T-cell (primary cell): Measurements from ENCODE around the gene STYXL1. TPM values are rescaled to one million over a fixed set of nuclear protein-coding genes. Genes with fewer than 3 reads are reported as not detected.
"Not testable (repeated sequence)": the region's sequence is repeated elsewhere in the genome, so short reads cannot be mapped to it uniquely, and the experiment has no call there.

Experiments used
- ATAC-seq, 4 experiments: fragments of 200-7000 bp in 3 of 4; fragments of 150-1000 bp in 1 of 4; cut with Tn5 transposase; replicated peaks in 1 of 4; 1 replicate in 3 of 4; 2 replicates in 1 of 4; pipeline ENCODE4 v1.10.0; 2021; ENCODE audit warnings: moderate library complexity in 3 of 4, mild to moderate bottlenecking in 2 of 4, moderate number of reproducible peaks in 1 of 4
- CTCF ChIA-PET, 2 donors: fragments of 300-600 bp; sonication (Branson Sonifier 250); formaldehyde crosslinking; loops; one replicate each; lab custom pipeline; 2022; ENCODE audit warnings: antibody characterized with exemption in 2 of 2; lab: Charles Lee
- POLR2A ChIA-PET, 2 donors: fragments of 300-600 bp; sonication (Branson Sonifier 250); formaldehyde crosslinking; loops; one replicate each; lab custom pipeline; 2022; ENCODE audit warnings: antibody characterized with exemption in 2 of 2; lab: Charles Lee
- DNase-seq, 35 experiments: peaks; one replicate each; pipeline versions ENCODE4 v3.0.0 to v3.0.0-alpha.2; 2013 to 2023
- H3K27ac ChIP-seq: one replicate; pipeline ENCODE4 v1.5.1; 2013; ENCODE audit warnings: low read length
- H3K27me3 ChIP-seq, 2 experiments: replicated peaks in 1 of 2; 1 replicate in 1 of 2; 2 replicates in 1 of 2; pipeline versions ENCODE4 v1.6.1 to v1.7.0; 2013; ENCODE audit warnings: low read length in 1 of 2, mixed read lengths in 1 of 2; ENCODE audit not compliant: control insufficient read depth in 2 of 2, insufficient read depth in 2 of 2; ENCODE audit errors: extremely low read depth in 1 of 2
- H3K36me3 ChIP-seq, 2 donors: 1 replicate in 1 of 2; 2 replicates in 1 of 2; pipeline versions ENCODE4 v1.6.1 to v1.7.0; 2013; ENCODE audit warnings: low read length in 1 of 2; ENCODE audit not compliant: control insufficient read depth in 2 of 2, insufficient read depth in 1 of 2; ENCODE audit errors: extremely low read depth in 1 of 2
- H3K4me1 ChIP-seq, 2 experiments: 1 replicate in 1 of 2; 2 replicates in 1 of 2; pipeline versions ENCODE4 v1.6.1 to v1.7.0; 2013; ENCODE audit warnings: low read length in 2 of 2, mixed read lengths in 1 of 2; ENCODE audit not compliant: insufficient read depth in 2 of 2, control insufficient read depth in 1 of 2; ENCODE audit errors: extremely low read depth in 1 of 2
- H3K4me3 ChIP-seq, 2 donors: 1 replicate in 1 of 2; 2 replicates in 1 of 2; pipeline versions ENCODE4 v1.5.1 to v1.7.0; 2013; ENCODE audit warnings: mild to moderate bottlenecking in 2 of 2, low read length in 1 of 2, moderate library complexity in 1 of 2; ENCODE audit not compliant: control insufficient read depth in 1 of 2; ENCODE audit errors: extremely low read depth in 1 of 2
- H3K9me3 ChIP-seq: 2 replicates; pipeline ENCODE4 v1.7.0; 2013
- H3K27ac Mint-ChIP-seq, 2 donors: one replicate each; pipeline ENCODE4 v1.8.0; 2020 to 2021; ENCODE audit warnings: mild to moderate bottlenecking in 2 of 2, mixed read lengths in 2 of 2
- H3K27me3 Mint-ChIP-seq, 2 donors: one replicate each; pipeline ENCODE4 v1.8.0; 2021 to 2022; ENCODE audit warnings: mixed read lengths in 2 of 2
- H3K36me3 Mint-ChIP-seq: one replicate; pipeline ENCODE4 v1.8.0; 2021; ENCODE audit warnings: mixed read lengths
- H3K4me1 Mint-ChIP-seq, 3 donors: one replicate each; pipeline ENCODE4 v1.8.0; 2020 to 2022; ENCODE audit warnings: mixed read lengths in 3 of 3, mild to moderate bottlenecking in 1 of 3
- H3K4me3 Mint-ChIP-seq, 3 donors: one replicate each; pipeline ENCODE4 v1.8.0; 2020 to 2022; ENCODE audit warnings: mild to moderate bottlenecking in 3 of 3, mixed read lengths in 3 of 3, moderate library complexity in 3 of 3
- H3K9me3 Mint-ChIP-seq, 3 donors: one replicate each; pipeline ENCODE4 v1.8.0; 2020 to 2022; ENCODE audit warnings: mixed read lengths in 3 of 3
- WGBS: methylation state at CpG from one replicate; pipeline ENCODE4 v1.1.5; 2013; ENCODE audit warnings: missing lambda C conversion rate; ENCODE audit not compliant: insufficient coverage; 5-methylcytosine and 5-hydroxymethylcytosine counted together
- total RNA-seq, 35 experiments: library from RNA in 6 of 35; stranded (reverse) in 6 of 35; fragments of 120-200 nt in 1 of 35; gene quantifications; one replicate each; pipeline versions ENCODE4 v1.2.1 to v1.2.4 and lab custom pipeline; 2013 to 2026

Gene STYXL1
- total RNA-seq, 5 donors from 2014 or later (not counting 1 experiment from before 2014, with no cell fraction given): 12.9 to 21.9 (median 18.9) TPM

- Mint-ChIP-seq H3K4me3 (no peak overlapping the region), H3K4me1 (peaks cover 25 to 35% (median 28%) of the 10 kb centered on the region in 3 donors), H3K36me3 (peaks cover 29% of the 10 kb centered on the region), H3K27ac (no peak overlapping the region), H3K27me3 (no peaks in the 10 kb centered on the region), H3K9me3 (no peaks in the 10 kb centered on the region)
- Histone ChIP-seq H3K27me3 (peaks cover 0 to 6% of the 10 kb centered on the region in 2 experiments), H3K27ac (no peak overlapping the region), H3K4me3 (no peak overlapping the region), H3K9me3 (no peaks in the 10 kb centered on the region), H3K4me1 (peaks cover 7 to 26% of the 10 kb centered on the region in 2 experiments), H3K36me3 (peaks cover 3 to 5% of the 10 kb centered on the region in 2 donors)
- DNase-seq (no peak), ATAC-seq (no peak)
- WGBS: 100% methylated on average over 4 of the region's 8 CpGs
- POLR2A ChIA-PET: interaction anchor here in 1 of 2 donors (0.6 kb wide), 1 partner anchor 984 kb away, joined by 3 read pairs; no protein-coding TSS in a partner anchor
- CTCF ChIA-PET: interaction anchor here in 1 of 2 donors (1.5 kb wide), 1 partner anchor 9 kb away, joined by 5 read pairs; no protein-coding TSS in a partner anchor
Observed at GRCh38 chr7:76011442-76011861, 36.3 kb downstream of the STYXL1 start.

DNA sequence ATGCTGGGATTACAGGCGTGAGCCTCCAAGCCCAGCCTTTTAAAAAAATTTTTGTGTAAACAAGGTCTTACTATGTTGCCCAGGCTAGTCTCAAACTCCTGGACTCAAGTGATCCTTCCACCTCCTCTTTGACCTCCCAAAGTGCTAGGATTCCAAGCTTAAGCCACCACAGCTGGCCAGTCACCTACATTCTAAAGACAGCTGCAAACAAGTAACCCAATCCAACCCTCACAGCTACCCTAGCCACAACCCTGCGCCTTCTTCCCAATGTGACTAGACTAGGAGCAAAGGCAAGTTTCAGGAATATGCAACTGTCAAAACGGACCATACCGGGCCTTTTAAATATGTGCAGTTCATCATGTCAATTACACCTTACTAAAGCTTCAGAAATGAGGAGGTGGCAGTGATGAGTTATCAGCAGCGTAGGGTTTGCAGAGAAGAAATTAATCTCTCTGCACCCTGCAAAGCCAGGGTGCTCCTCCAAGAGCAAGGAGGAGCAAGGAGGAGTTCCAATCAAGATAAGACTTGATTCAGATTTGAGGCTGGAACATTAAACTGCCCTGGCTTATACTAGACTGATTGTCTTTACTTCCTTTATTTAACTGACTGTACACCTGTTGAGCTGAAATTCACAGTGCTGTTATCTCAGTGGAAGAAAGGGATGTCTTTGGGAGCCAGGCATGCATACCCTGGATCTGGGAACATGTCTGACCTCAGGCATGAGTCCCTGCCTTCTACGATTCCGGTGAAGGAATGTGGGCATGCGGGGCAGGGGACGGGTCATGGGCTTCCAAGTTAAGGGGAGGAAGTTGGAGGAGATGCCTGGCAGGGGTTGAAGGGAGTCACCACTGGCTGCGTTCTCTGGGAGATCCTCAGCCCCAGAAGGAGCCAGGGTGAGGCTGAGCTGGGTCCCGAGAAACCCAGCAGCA, 37.9 kb downstream of the STYXL1 start:
- Histone ChIP-seq H3K9me3 (no peaks in the 10 kb centered on the region), H3K4me1 (peaks cover 7 to 26% of the 10 kb centered on the region in 2 experiments), H3K36me3 (peaks cover 3 to 5% of the 10 kb centered on the region in 2 donors), H3K27me3 (peaks cover 0 to 6% of the 10 kb centered on the region in 2 experiments), H3K27ac (no peak overlapping the region), H3K4me3 (no peak overlapping the region)
- WGBS: 95% methylated on average over 4 of the region's 11 CpGs
- CTCF ChIA-PET: interaction anchor here in 1 of 2 donors (0.6 to 1.5 kb wide), 3 partner anchors 10 to 968 kb away, joined by 3 to 11 read pairs (median 5); no protein-coding TSS in a partner anchor
- H3K36me3 Mint-ChIP-seq: peaks cover 23% of the 10 kb centered on the region
- peaks cover 25 to 35% (median 28%) of the 10 kb centered on the region in 3 donors for H3K4me1 Mint-ChIP-seq
- DNase-seq (no peak), ATAC-seq (no peak)
- POLR2A ChIA-PET: interaction anchor here in 1 of 2 donors (0.6 kb wide), 1 partner anchor 168 kb away, joined by 3 read pairs; no protein-coding TSS in a partner anchor
- peak overlapping the region in 1 of 2 donors; percentile 43 for H3K27ac Mint-ChIP-seq
- no peaks in the 10 kb centered on the region for H3K9me3 Mint-ChIP-seq
- H3K4me3 Mint-ChIP-seq: peak overlapping the region; percentile 39 to 62 (median 50)
- H3K27me3 Mint-ChIP-seq: no peaks in the 10 kb centered on the region

- H3K9me3 Mint-ChIP-seq: no peaks in the 10 kb centered on the region
- ChIA-PET CTCF (interaction anchor here in 1 of 2 donors (0.5 to 1.2 kb wide), 4 partner anchors 12 to 281 kb away, joined by 3 to 11 read pairs (median 6); no protein-coding TSS in a partner anchor), POLR2A (interaction anchor here in 1 of 2 donors (0.6 kb wide), 1 partner anchor 70 kb away, joined by 4 read pairs; no protein-coding TSS in a partner anchor)
- H3K4me3 Mint-ChIP-seq: peak overlapping the region in 2 of 3 donors; percentile 5 to 62
- H3K27me3 Mint-ChIP-seq: no peaks in the 10 kb centered on the region
- no peak overlapping the region for H3K27ac ChIP-seq
- no peaks in the 10 kb centered on the region for H3K9me3 ChIP-seq
- peak overlapping the region in 1 of 2 donors; percentile 37 for H3K27ac Mint-ChIP-seq
- WGBS: 16% methylated on average over 5 of the region's 8 CpGs
- DNase-seq (peak in 3 of 35 experiments; percentile 12 to 51 (median 15)), ATAC-seq (peak; percentile 23 to 57 (median 45))
- H3K4me3 ChIP-seq: no peak overlapping the region
- H3K4me1 ChIP-seq: peaks cover 7 to 26% of the 10 kb centered on the region in 2 experiments
- peaks cover 0 to 6% of the 10 kb centered on the region in 2 experiments for H3K27me3 ChIP-seq
- peaks cover 25 to 35% (median 28%) of the 10 kb centered on the region in 3 donors for H3K4me1 Mint-ChIP-seq
- H3K36me3 Mint-ChIP-seq: peaks cover 23% of the 10 kb centered on the region
- peaks cover 5 to 11% of the 10 kb centered on the region in 2 donors for H3K36me3 ChIP-seq
Observed at GRCh38 chr7:76008156-76008687, 39.6 kb downstream of the STYXL1 start.

DNA sequence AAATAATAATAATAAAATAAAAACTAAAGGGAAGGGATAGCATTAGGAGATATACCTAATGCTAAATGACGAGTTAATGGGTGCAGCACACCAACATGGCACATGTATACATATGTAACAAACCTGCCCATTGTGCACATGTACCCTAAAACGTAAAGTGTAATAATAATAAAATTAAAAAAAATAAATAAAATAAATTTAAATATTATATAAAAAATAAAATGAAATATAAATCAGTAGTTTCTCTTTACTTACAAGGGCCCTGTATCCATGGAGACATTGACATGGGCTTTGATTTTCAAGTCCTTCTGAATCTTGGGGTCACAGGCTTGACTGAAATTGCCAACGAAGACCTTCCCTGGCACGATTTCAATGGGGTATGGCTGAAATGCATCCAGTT, 42.8 kb downstream of the STYXL1 start:
- Histone ChIP-seq H3K4me1 (peaks cover 5 to 19% of the 10 kb centered on the region in 2 experiments), H3K36me3 (peaks cover 10 to 13% of the 10 kb centered on the region in 2 donors)
- H3K4me1 Mint-ChIP-seq: peaks cover 20 to 21% (median 20%) of the 10 kb centered on the region in 3 donors
- DNase-seq, ATAC-seq, H3K27me3 ChIP-seq, CTCF ChIA-PET, H3K27ac ChIP-seq, H3K9me3 ChIP-seq, POLR2A ChIA-PET, H3K27me3 Mint-ChIP-seq, H3K27ac Mint-ChIP-seq, H3K4me3 Mint-ChIP-seq, H3K4me3 ChIP-seq, H3K9me3 Mint-ChIP-seq: not testable (repeated sequence)
- WGBS: 50% methylated on average over 1 of the region's 4 CpGs
- H3K36me3 Mint-ChIP-seq: peaks cover 14% of the 10 kb centered on the region

GRCh38 chr7:76003351-76003750, 44.4 kb downstream of the STYXL1 start:
- CTCF ChIA-PET: no interaction called here
- H3K4me1 ChIP-seq: peaks cover 0 to 2% of the 10 kb centered on the region in 2 experiments

GRCh38 chr7:76002822-76003221, 45.0 kb downstream of the STYXL1 start:
- Mint-ChIP-seq H3K36me3 (peaks cover 14% of the 10 kb centered on the region), H3K4me3 (no peak overlapping the region), H3K27me3 (no peaks in the 10 kb centered on the region), H3K27ac (no peak overlapping the region), H3K9me3 (no peaks in the 10 kb centered on the region), H3K4me1 (peaks cover 1 to 5% (median 4%) of the 10 kb centered on the region in 3 donors)
- no peaks in the 10 kb centered on the region for H3K27me3 ChIP-seq
- peaks cover 10 to 13% of the 10 kb centered on the region in 2 donors for H3K36me3 ChIP-seq
- no peaks in the 10 kb centered on the region for H3K4me1 ChIP-seq
- ChIA-PET CTCF (no interaction called here), POLR2A (no interaction called here)
- DNase-seq (no peak), ATAC-seq (no peak)
- 100% methylated on average over 2 of the region's 3 CpGs for WGBS
- no peak overlapping the region for H3K4me3 ChIP-seq
- H3K9me3 ChIP-seq: no peaks in the 10 kb centered on the region
- H3K27ac ChIP-seq: no peak overlapping the region

More at GRCh38 chr7:76003351-76003750, 44.4 kb downstream of the STYXL1 start:
- DNase-seq (no peak), ATAC-seq (no peak)
- Histone ChIP-seq H3K27me3 (no peaks in the 10 kb centered on the region), H3K27ac (no peak overlapping the region), H3K36me3 (peaks cover 10 to 13% of the 10 kb centered on the region in 2 donors), H3K9me3 (no peaks in the 10 kb centered on the region), H3K4me3 (no peak overlapping the region)
- POLR2A ChIA-PET: no interaction called here
- Mint-ChIP-seq H3K9me3 (no peaks in the 10 kb centered on the region), H3K27ac (no peak overlapping the region), H3K36me3 (peaks cover 14% of the 10 kb centered on the region), H3K27me3 (no peaks in the 10 kb centered on the region), H3K4me3 (no peak overlapping the region), H3K4me1 (peaks cover 5 to 7% (median 7%) of the 10 kb centered on the region in 3 donors)
- WGBS: 92% methylated on average over 7 of the region's 10 CpGs
